Breast epithelium (tissue), 3 donors: ENCODE measurements around the gene WNT7B.

Source experiments
- POLR2A ChIP-seq: fragments of 450-650 bp; IDR thresholded peaks from one replicate; pipeline ENCODE4 v1.6.1; 2016; ENCODE audit warnings: antibody characterized with exemption, mild to moderate bottlenecking, moderate library complexity
- POLR2AphosphoS5 ChIP-seq, 3 donors: sonication (generic); formaldehyde crosslinking; IDR thresholded peaks; one replicate each; pipeline ENCODE4 v1.6.1; 2017; ENCODE audit warnings: antibody characterized with exemption in 3 of 3
- TF ChIP-seq, protein P1 (sequence below), 3 donors: fragments of 450-650 bp; IDR thresholded peaks; one replicate each; pipeline ENCODE4 v1.5.1; 2016 to 2017; ENCODE audit warnings: antibody characterized with exemption in 3 of 3, mild to moderate bottlenecking in 3 of 3, moderate library complexity in 3 of 3

DNA sequence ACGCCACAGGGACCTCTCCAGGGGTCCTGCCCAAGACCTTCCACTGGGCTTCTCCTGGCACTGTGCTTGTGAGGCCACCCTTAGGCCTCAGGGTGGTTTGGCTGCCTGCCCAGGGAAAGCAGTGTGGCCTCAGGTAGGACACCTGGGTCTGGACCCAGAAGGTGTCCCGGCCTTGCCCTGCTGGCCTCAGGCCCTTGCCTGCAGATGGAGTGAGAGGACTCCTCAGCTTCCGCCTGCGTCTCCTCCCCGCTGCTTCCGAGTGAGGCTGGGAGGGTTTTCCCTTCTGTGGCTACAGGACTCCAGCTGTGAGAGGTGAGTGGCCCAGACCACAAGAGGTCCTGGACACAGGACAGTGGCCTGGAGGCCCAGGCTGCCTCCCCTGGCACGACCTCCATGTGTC lies 60.4 kb downstream of the WNT7B start:
- TF ChIP-seq, protein P1, sequence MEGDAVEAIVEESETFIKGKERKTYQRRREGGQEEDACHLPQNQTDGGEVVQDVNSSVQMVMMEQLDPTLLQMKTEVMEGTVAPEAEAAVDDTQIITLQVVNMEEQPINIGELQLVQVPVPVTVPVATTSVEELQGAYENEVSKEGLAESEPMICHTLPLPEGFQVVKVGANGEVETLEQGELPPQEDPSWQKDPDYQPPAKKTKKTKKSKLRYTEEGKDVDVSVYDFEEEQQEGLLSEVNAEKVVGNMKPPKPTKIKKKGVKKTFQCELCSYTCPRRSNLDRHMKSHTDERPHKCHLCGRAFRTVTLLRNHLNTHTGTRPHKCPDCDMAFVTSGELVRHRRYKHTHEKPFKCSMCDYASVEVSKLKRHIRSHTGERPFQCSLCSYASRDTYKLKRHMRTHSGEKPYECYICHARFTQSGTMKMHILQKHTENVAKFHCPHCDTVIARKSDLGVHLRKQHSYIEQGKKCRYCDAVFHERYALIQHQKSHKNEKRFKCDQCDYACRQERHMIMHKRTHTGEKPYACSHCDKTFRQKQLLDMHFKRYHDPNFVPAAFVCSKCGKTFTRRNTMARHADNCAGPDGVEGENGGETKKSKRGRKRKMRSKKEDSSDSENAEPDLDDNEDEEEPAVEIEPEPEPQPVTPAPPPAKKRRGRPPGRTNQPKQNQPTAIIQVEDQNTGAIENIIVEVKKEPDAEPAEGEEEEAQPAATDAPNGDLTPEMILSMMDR (IDR thresholded peaks at IDR 0.05), result no peak
- TF ChIP-seq POLR2A, result no peak
- no peak for TF ChIP-seq POLR2AphosphoS5 (IDR thresholded peaks at IDR 0.05)
